KMS-11 (cell line): Measurements from ENCODE around the gene PLEKHG1.

Experiments used
- H2AFZ ChIP-seq: fragments of 200-600 bp; sonication (generic); 2 replicates; pipeline ENCODE4 v1.6.1; 2016; ENCODE audit warnings: antibody characterized with exemption, mixed run types, low read depth
- H3K27ac ChIP-seq: fragments of 200-600 bp; sonication (generic); 2 replicates; pipeline ENCODE4 v1.6.1; 2016; ENCODE audit warnings: mild to moderate bottlenecking, mixed run types
- H3K27me3 ChIP-seq: fragments of 200-600 bp; sonication (generic); 2 replicates; pipeline ENCODE4 v1.6.1; 2017; ENCODE audit warnings: mild to moderate bottlenecking, low read depth, mixed run types, moderate library complexity; ENCODE audit not compliant: insufficient read depth
- H3K36me3 ChIP-seq: fragments of 200-600 bp; sonication (generic); 2 replicates; pipeline ENCODE4 v1.6.1; 2017; ENCODE audit warnings: mild to moderate bottlenecking, mixed run types; ENCODE audit not compliant: insufficient read depth
- H3K4me1 ChIP-seq: fragments of 200-600 bp; sonication (generic); 2 replicates; pipeline ENCODE4 v1.6.1; 2016; ENCODE audit warnings: mild to moderate bottlenecking, low read depth, mixed run types; ENCODE audit not compliant: poor library complexity, severe bottlenecking
- H3K4me2 ChIP-seq: fragments of 200-600 bp; sonication (generic); 2 replicates; pipeline ENCODE4 v1.7.0; 2016; ENCODE audit warnings: mild to moderate bottlenecking, mixed run types
- H3K4me3 ChIP-seq: fragments of 200-600 bp; sonication (generic); IDR thresholded peaks from 2 replicates; pipeline ENCODE4 v1.6.1; 2017; ENCODE audit warnings: low read depth, low read length, mixed read lengths; ENCODE audit not compliant: insufficient read depth
- H3K79me2 ChIP-seq: fragments of 200-600 bp; sonication (generic); 2 replicates; pipeline ENCODE4 v1.6.1; 2016; ENCODE audit warnings: low read depth, mixed run types; ENCODE audit not compliant: insufficient read depth
- H3K9ac ChIP-seq: fragments of 200-600 bp; sonication (generic); 2 replicates; pipeline ENCODE4 v1.6.1; 2016; ENCODE audit warnings: mild to moderate bottlenecking, mixed run types
- H4K20me1 ChIP-seq: fragments of 200-600 bp; sonication (generic); 2 replicates; pipeline ENCODE4 v1.6.1; 2016; ENCODE audit warnings: mild to moderate bottlenecking, mixed run types; ENCODE audit not compliant: insufficient read depth
- CTCF ChIP-seq: fragments of 200-600 bp; sonication (generic); conservative IDR thresholded peaks from 2 replicates; pipeline ENCODE4 v1.6.1; 2017; ENCODE audit warnings: low read depth, mild to moderate bottlenecking, antibody characterized with exemption, low read length, moderate library complexity, mixed read lengths

The PLEKHG1 gene

GRCh38 chr6:150638267-150638666 lies 38.6 kb downstream of the PLEKHG1 start:
- Histone ChIP-seq H3K27ac (no peak overlapping the region), H3K4me3 (no peak overlapping the region), H2AFZ (no peak overlapping the region), H3K79me2 (no peaks in the 10 kb centered on the region), H3K27me3 (no peaks in the 10 kb centered on the region), H4K20me1 (no peaks in the 10 kb centered on the region), H3K36me3 (no peaks in the 10 kb centered on the region), H3K9ac (no peak overlapping the region), H3K4me1 (no peaks in the 10 kb centered on the region), H3K4me2 (no peak overlapping the region)
- no peak for TF ChIP-seq CTCF

GRCh38 chr6:150638765-150639164 lies 39.1 kb downstream of the PLEKHG1 start:
- Histone ChIP-seq H3K79me2 (no peaks in the 10 kb centered on the region), H3K9ac (no peak overlapping the region), H2AFZ (no peak overlapping the region), H3K27ac (no peak overlapping the region), H3K36me3 (no peaks in the 10 kb centered on the region), H3K27me3 (no peaks in the 10 kb centered on the region), H3K4me3 (no peak overlapping the region), H3K4me1 (no peaks in the 10 kb centered on the region), H4K20me1 (no peaks in the 10 kb centered on the region), H3K4me2 (no peak overlapping the region)
- no peak for TF ChIP-seq CTCF

GRCh38 chr6:150639823-150640331 lies 40.2 kb downstream of the PLEKHG1 start:
- Histone ChIP-seq H4K20me1 (no peaks in the 10 kb centered on the region), H3K9ac (no peak overlapping the region), H3K4me2 (no peak overlapping the region), H2AFZ (no peak overlapping the region), H3K36me3 (no peaks in the 10 kb centered on the region), H3K79me2 (no peaks in the 10 kb centered on the region), H3K27me3 (no peaks in the 10 kb centered on the region), H3K27ac (no peak overlapping the region), H3K4me1 (no peaks in the 10 kb centered on the region), H3K4me3 (no peak overlapping the region)
- TF ChIP-seq CTCF, result no peak

- Histone ChIP-seq H3K4me1 (no peaks in the 10 kb centered on the region), H3K79me2 (no peaks in the 10 kb centered on the region), H3K27ac (no peak overlapping the region), H3K27me3 (no peaks in the 10 kb centered on the region), H2AFZ (no peak overlapping the region), H3K4me3 (no peak overlapping the region), H4K20me1 (no peaks in the 10 kb centered on the region), H3K4me2 (no peak overlapping the region), H3K9ac (no peak overlapping the region), H3K36me3 (no peaks in the 10 kb centered on the region)
- TF ChIP-seq CTCF, result no peak
Measured at GRCh38 chr6:150640556-150641209, 41.0 kb downstream of the PLEKHG1 start.
